ENCODE measurements around the gene LILRB1. TPM values are rescaled to one million over a fixed set of nuclear protein-coding genes. Genes with fewer than 3 reads are reported as not detected.

Gene LILRB1
- polyA plus RNA-seq, 1 experiment, result not detected

DNA sequence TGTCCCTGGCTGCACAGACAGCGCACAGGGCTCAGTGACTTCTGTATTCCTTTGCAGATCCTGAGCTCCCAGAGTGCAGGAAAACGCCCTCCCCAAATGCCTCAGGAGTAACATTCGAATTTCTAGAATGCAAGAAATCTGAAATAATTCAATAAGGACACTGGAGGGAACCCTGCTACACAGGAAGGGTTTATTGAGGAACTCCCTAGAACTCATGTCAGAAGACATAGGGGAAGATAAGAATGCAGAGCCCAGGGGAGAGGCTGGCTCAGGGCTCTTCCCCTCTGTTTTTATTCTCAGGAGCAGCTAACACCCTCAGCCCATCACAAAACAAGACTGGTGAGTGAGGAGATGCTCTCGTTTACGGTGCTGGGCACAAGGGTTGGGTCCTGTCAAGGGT lies 30.1 kb upstream of the LILRB1 start:
- TF ChIP-seq, protein P1, sequence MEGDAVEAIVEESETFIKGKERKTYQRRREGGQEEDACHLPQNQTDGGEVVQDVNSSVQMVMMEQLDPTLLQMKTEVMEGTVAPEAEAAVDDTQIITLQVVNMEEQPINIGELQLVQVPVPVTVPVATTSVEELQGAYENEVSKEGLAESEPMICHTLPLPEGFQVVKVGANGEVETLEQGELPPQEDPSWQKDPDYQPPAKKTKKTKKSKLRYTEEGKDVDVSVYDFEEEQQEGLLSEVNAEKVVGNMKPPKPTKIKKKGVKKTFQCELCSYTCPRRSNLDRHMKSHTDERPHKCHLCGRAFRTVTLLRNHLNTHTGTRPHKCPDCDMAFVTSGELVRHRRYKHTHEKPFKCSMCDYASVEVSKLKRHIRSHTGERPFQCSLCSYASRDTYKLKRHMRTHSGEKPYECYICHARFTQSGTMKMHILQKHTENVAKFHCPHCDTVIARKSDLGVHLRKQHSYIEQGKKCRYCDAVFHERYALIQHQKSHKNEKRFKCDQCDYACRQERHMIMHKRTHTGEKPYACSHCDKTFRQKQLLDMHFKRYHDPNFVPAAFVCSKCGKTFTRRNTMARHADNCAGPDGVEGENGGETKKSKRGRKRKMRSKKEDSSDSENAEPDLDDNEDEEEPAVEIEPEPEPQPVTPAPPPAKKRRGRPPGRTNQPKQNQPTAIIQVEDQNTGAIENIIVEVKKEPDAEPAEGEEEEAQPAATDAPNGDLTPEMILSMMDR (IDR thresholded peaks at IDR 0.05; ENCODE audit: insufficient read depth, low read depth, low read length), result no peak
- no peaks in the 10 kb centered on the region for H3K27me3 ChIP-seq (ENCODE audit: control insufficient read depth, insufficient read depth, low read length)
- H3K4me3 ChIP-seq (ENCODE audit: low read depth, low read length), result no peak overlapping the region
- CTCF ChIA-PET, result no interaction called here
- no peaks in the 10 kb centered on the region for H3K36me3 ChIP-seq (ENCODE audit: control insufficient read depth, insufficient read depth, low read length)
- POLR2A ChIA-PET, result no interaction called here
- no peak for DNase-seq (ENCODE audit: low read depth)

- Histone ChIP-seq H3K4me3 (ENCODE audit: low read depth, low read length) (no peak overlapping the region), H3K36me3 (ENCODE audit: control insufficient read depth, insufficient read depth, low read length) (no peaks in the 10 kb centered on the region), H3K27me3 (ENCODE audit: control insufficient read depth, insufficient read depth, low read length) (no peaks in the 10 kb centered on the region)
- CTCF ChIA-PET, result no interaction called here
- no peak for DNase-seq (ENCODE audit: low read depth)
- POLR2A ChIA-PET, result no interaction called here
- TF ChIP-seq, protein P1 (IDR thresholded peaks at IDR 0.05; ENCODE audit: insufficient read depth, low read depth, low read length), result no peak
These were observed 24.1 kb upstream of the LILRB1 start for GRCh38 chr19:54606230-54606629.

GRCh38 chr19:54606891-54607784 lies 23.1 kb upstream of the LILRB1 start:
- TF ChIP-seq, protein P1 (IDR thresholded peaks at IDR 0.05; ENCODE audit: insufficient read depth, low read depth, low read length), result no peak
- Histone ChIP-seq H3K27me3 (ENCODE audit: control insufficient read depth, insufficient read depth, low read length) (no peaks in the 10 kb centered on the region), H3K4me3 (ENCODE audit: low read depth, low read length) (no peak overlapping the region), H3K36me3 (ENCODE audit: control insufficient read depth, insufficient read depth, low read length) (no peaks in the 10 kb centered on the region)
- no peak for DNase-seq (ENCODE audit: low read depth)
- ChIA-PET POLR2A (no interaction called here), CTCF (no interaction called here)

GRCh38 chr19:54607785-54608150 lies 22.5 kb upstream of the LILRB1 start:
- TF ChIP-seq, protein P1 (IDR thresholded peaks at IDR 0.05; ENCODE audit: insufficient read depth, low read depth, low read length), result no peak
- CTCF ChIA-PET, result no interaction called here

GRCh38 chr19:54608205-54608604 lies 22.1 kb upstream of the LILRB1 start:
- CTCF ChIA-PET, result no interaction called here
- POLR2A ChIA-PET, result no interaction called here
- TF ChIP-seq, protein P1 (IDR thresholded peaks at IDR 0.05; ENCODE audit: insufficient read depth, low read depth, low read length), result no peak
- Histone ChIP-seq H3K36me3 (ENCODE audit: control insufficient read depth, insufficient read depth, low read length) (no peaks in the 10 kb centered on the region), H3K4me3 (ENCODE audit: low read depth, low read length) (no peak overlapping the region), H3K27me3 (ENCODE audit: control insufficient read depth, insufficient read depth, low read length) (no peaks in the 10 kb centered on the region)
- no peak for DNase-seq (ENCODE audit: low read depth)

More at GRCh38 chr19:54607785-54608150, 22.5 kb upstream of the LILRB1 start:
- POLR2A ChIA-PET, result no interaction called here
- H3K36me3 ChIP-seq (ENCODE audit: control insufficient read depth, insufficient read depth, low read length), result no peaks in the 10 kb centered on the region
- DNase-seq (ENCODE audit: low read depth), result no peak
- H3K27me3 ChIP-seq (ENCODE audit: control insufficient read depth, insufficient read depth, low read length), result no peaks in the 10 kb centered on the region
- H3K4me3 ChIP-seq (ENCODE audit: low read depth, low read length), result no peak overlapping the region
